Measurements from ENCODE around the gene ID3.
A peak's percentile ranks its signal among the peaks of the same experiment; 100 is the strongest.

The ID3 gene

GRCh38 chr1:23533246-23534023 is 25.9 kb downstream of the ID3 start:
- no peak overlapping the region for H3K4me3 ChIP-seq (ENCODE audit: low read depth, low read length)
- no peak for DNase-seq (ENCODE audit: low read depth, low spot score)
- POLR2A ChIA-PET: no interaction called here
- TF ChIP-seq CTCF (IDR thresholded peaks at IDR 0.05; ENCODE audit: insufficient read depth, low read length, missing control alignments): no peak
- CTCF ChIA-PET: interaction anchor here (1.0 to 14.5 kb wide), 5 partner anchors 8 to 102 kb away, joined by 3 to 313 read pairs (median 27); no protein-coding TSS in a partner anchor

- CTCF ChIA-PET: interaction anchor here (0.8 to 10.2 kb wide), 9 partner anchors 9 to 124 kb away, joined by 3 to 63 read pairs (median 4); no protein-coding TSS in a partner anchor
- H3K4me3 ChIP-seq (ENCODE audit: low read depth, low read length): peak overlapping the region; percentile 46
- DNase-seq (ENCODE audit: low read depth, low spot score): no peak
- POLR2A ChIA-PET: interaction anchor here (0.6 kb wide), 1 partner anchor 78 kb away, joined by 4 read pairs; no protein-coding TSS in a partner anchor
- TF ChIP-seq CTCF (IDR thresholded peaks at IDR 0.05; ENCODE audit: insufficient read depth, low read length, missing control alignments): no peak
These were observed 27.7 kb downstream of the ID3 start for GRCh38 chr1:23531562-23532094.

- CTCF ChIA-PET: interaction anchor here (0.5 to 10.2 kb wide), 11 partner anchors 10 to 213 kb away, joined by 3 to 63 read pairs (median 4); no protein-coding TSS in a partner anchor
- peak within 1 kb of the TSS; percentile 65 for H3K4me3 ChIP-seq (ENCODE audit: low read depth, low read length)
- peak; percentile 34 for TF ChIP-seq CTCF (IDR thresholded peaks at IDR 0.05; ENCODE audit: insufficient read depth, low read length, missing control alignments)
- DNase-seq (ENCODE audit: low read depth, low spot score): no peak
- POLR2A ChIA-PET: no interaction called here
These were observed 28.3 kb downstream of the ID3 start, which contains the start of gene E2F2 for GRCh38 chr1:23530747-23531561. Gene E2F2, minus strand, starts transcription at chr1:23531233. Its CDS starts 440 bp downstream, at chr1:23530793.

GRCh38 chr1:23530087-23530746 is 29.1 kb downstream of the ID3 start:
- ChIA-PET CTCF (interaction anchor here (0.5 to 12.7 kb wide), 8 partner anchors 11 to 214 kb away, joined by 3 to 161 read pairs (median 14); no protein-coding TSS in a partner anchor), POLR2A (no interaction called here)
- no peak for DNase-seq (ENCODE audit: low read depth, low spot score)

More at GRCh38 chr1:23530087-23530746, 29.1 kb downstream of the ID3 start:
- TF ChIP-seq CTCF (IDR thresholded peaks at IDR 0.05; ENCODE audit: insufficient read depth, low read length, missing control alignments): no peak
- peak overlapping the region; percentile 65 for H3K4me3 ChIP-seq (ENCODE audit: low read depth, low read length)
